AG10803 (cell line): ENCODE results near the gene FITM2.
"Not testable (repeated sequence)": the region's sequence is repeated elsewhere in the genome, so short reads cannot be mapped to it uniquely, and the experiment has no call there.

ENCODE experiments used
- DNase-seq: peaks from one replicate; pipeline ENCODE4 v3.0.0; 2010; ENCODE audit warnings: low read depth
- H3K4me3 ChIP-seq: 2 replicates; pipeline ENCODE4 v1.5.1; 2011; ENCODE audit warnings: mild to moderate bottlenecking, low read length, control low read depth
- CTCF ChIP-seq: conservative IDR thresholded peaks from 2 replicates; pipeline ENCODE4 v1.5.1; 2011; ENCODE audit warnings: mild to moderate bottlenecking, low read length, control low read depth, inconsistent platforms

FITM2 gene

GRCh38 chr20:44355498-44356352, 44.7 kb upstream of the FITM2 start, which contains the start of gene HNF4A:
HNF4A (plus strand) TSS chr20:44355699; CDS start chr20:44355805, 106 bp downstream.
- no peak for DNase-seq
- H3K4me3 ChIP-seq: no peak within 1 kb of the TSS
- no peak for TF ChIP-seq CTCF

- DNase-seq: no peak
- H3K4me3 ChIP-seq: no peak overlapping the region
- no peak for TF ChIP-seq CTCF
Observed at GRCh38 chr20:44354979-44355497, 44.0 kb upstream of the FITM2 start.

- H3K4me3 ChIP-seq: no peak overlapping the region
- no peak for DNase-seq
- no peak for TF ChIP-seq CTCF
Observed at GRCh38 chr20:44350567-44350966, 39.6 kb upstream of the FITM2 start.

- TF ChIP-seq CTCF: no peak
- H3K4me3 ChIP-seq: no peak overlapping the region
- DNase-seq: no peak
Observed at GRCh38 chr20:44349349-44349748, 38.3 kb upstream of the FITM2 start.

- DNase-seq: no peak
- TF ChIP-seq CTCF: no peak
- no peak overlapping the region for H3K4me3 ChIP-seq
Observed at GRCh38 chr20:44348168-44348659, 37.2 kb upstream of the FITM2 start.

- not testable (repeated sequence) for H3K4me3 ChIP-seq, DNase-seq
Observed at GRCh38 chr20:44345941-44346340, 34.9 kb upstream of the FITM2 start.

GRCh38 chr20:44345147-44345546, 34.1 kb upstream of the FITM2 start:
- DNase-seq: no peak
- no peak for TF ChIP-seq CTCF
- no peak overlapping the region for H3K4me3 ChIP-seq
